ENCODE data around the gene GPT2. TPM values are rescaled to one million over a fixed set of nuclear protein-coding genes. Genes with fewer than 3 reads are reported as not detected.

Gene GPT2
- total RNA-seq, 1 experiment from 2014 or later = 68.8 TPM

- Mint-ChIP-seq H3K9me3 (no peaks in the 10 kb centered on the region), H3K27me3 (ENCODE audit: low read depth) (no peaks in the 10 kb centered on the region; the same call in 1 of the 2 replicates), H3K4me1 (peaks cover 0 to 6% of the 10 kb centered on the region in 2 experiments; a peak in 3 of 4 replicates), H3K36me3 (ENCODE audit: insufficient read depth in 1 of 3, low read depth in 3 of 3) (peaks cover 53 to 84% (median 72%) of the 10 kb centered on the region in 3 experiments), H3K4me3 (no peak overlapping the region), H3K27ac (no peak overlapping the region; a peak in 1 of 7 replicates)
- H3K23me2 ChIP-seq (ENCODE audit: insufficient read length, low read depth, low read length, poor library complexity, severe bottlenecking) = no peaks in the 10 kb centered on the region
- no peak overlapping the region for H3T11ph ChIP-seq (ENCODE audit: low read length)
- no peaks in the 10 kb centered on the region for H3K9me3 ChIP-seq (ENCODE audit: control insufficient read depth, low read depth, low read length)
- no peak overlapping the region for H3K18ac ChIP-seq (ENCODE audit: insufficient read length, low read depth, low read length)
- no peak overlapping the region for H3K4me2 ChIP-seq (ENCODE audit: insufficient read depth, insufficient read length, low read length)
- H2BK12ac ChIP-seq (ENCODE audit: insufficient read length, low read depth, low read length) = no peak overlapping the region
- no peak overlapping the region for H3K14ac ChIP-seq (ENCODE audit: insufficient read depth, low read length)
- H4K91ac ChIP-seq (ENCODE audit: insufficient read length, low read depth, low read length) = no peak overlapping the region
- no peak overlapping the region for H2AK5ac ChIP-seq (ENCODE audit: insufficient read length, low read length)
- DNase-seq = no peak
- H3K4me1 ChIP-seq (ENCODE audit: insufficient read depth, low read length) = no peaks in the 10 kb centered on the region
- no peak overlapping the region for H2AFZ ChIP-seq (ENCODE audit: low read length)
- no peak overlapping the region for H4K8ac ChIP-seq (replicated peaks; ENCODE audit: insufficient read length, low read depth, low read length)
- H3K4ac ChIP-seq (ENCODE audit: low read depth, low read length) = no peak overlapping the region
- no peaks in the 10 kb centered on the region for H3K79me1 ChIP-seq (ENCODE audit: insufficient read depth, low read depth, low read length, poor library complexity, severe bottlenecking)
- H3K9ac ChIP-seq (ENCODE audit: extremely low read depth, insufficient read length, low read length) = no peak overlapping the region
- no peak for TF ChIP-seq CTCF (conservative IDR thresholded peaks at IDR 0.05)
- H3K79me2 ChIP-seq (ENCODE audit: insufficient read depth, low read length) = no peaks in the 10 kb centered on the region
- no peak overlapping the region for H2BK15ac ChIP-seq (ENCODE audit: low read depth, low read length)
- H4K5ac ChIP-seq (ENCODE audit: insufficient read length, low read depth, low read length) = no peak overlapping the region
- H3K27me3 ChIP-seq (ENCODE audit: insufficient read depth, low read length) = no peaks in the 10 kb centered on the region
- no peak overlapping the region for H2BK120ac ChIP-seq (ENCODE audit: low read depth, low read length, poor library complexity, severe bottlenecking)
- no peak overlapping the region for H2BK5ac ChIP-seq (ENCODE audit: insufficient read length, low read length)
- no peak overlapping the region for H3K56ac ChIP-seq (ENCODE audit: insufficient read length, low read depth, low read length)
- no peak overlapping the region for H3K27ac ChIP-seq (ENCODE audit: insufficient read length, low read depth, low read length)
- H3K23ac ChIP-seq (ENCODE audit: insufficient read length, low read depth, low read length) = no peak overlapping the region
- no CpG with 5 or more reads among the region's 13 CpGs for WGBS (ENCODE audit: extremely low coverage, insufficient read length, low lambda C conversion rate)
- H2BK20ac ChIP-seq (ENCODE audit: low read depth, low read length, poor library complexity, severe bottlenecking) = no peak overlapping the region
- no peaks in the 10 kb centered on the region for H4K20me1 ChIP-seq (ENCODE audit: control insufficient read depth, insufficient read depth, insufficient read length)
Measured at GRCh38 chr16:46926470-46927225, 42.5 kb downstream of the GPT2 start.
